Panc1 (cell line): ENCODE measurements around the gene DNAAF5.

Experiments used
- POLR2AphosphoS5 ChIP-seq: IDR thresholded peaks from 2 replicates; pipeline ENCODE4 v1.6.1; 2012; ENCODE audit warnings: mild to moderate bottlenecking, low read depth, low read length, moderate library complexity
- TCF7L2 ChIP-seq: IDR thresholded peaks from 2 replicates; pipeline ENCODE4 v1.6.1; 2011; ENCODE audit warnings: mild to moderate bottlenecking, low read depth, low read length, inconsistent platforms
- TF ChIP-seq, protein P1 (sequence below), 2 experiments: IDR thresholded peaks; 2 replicates each; pipeline ENCODE4 v1.6.1; 2011 to 2012; ENCODE audit warnings: low read depth in 2 of 2, control low read depth in 1 of 2, low read length in 1 of 2, mild to moderate bottlenecking in 1 of 2, moderate library complexity in 1 of 2; ENCODE audit not compliant: insufficient read depth in 1 of 2
- TF ChIP-seq, protein P2 (sequence below): fragments of 450-650 bp; IDR thresholded peaks from 2 replicates; pipeline ENCODE4 v1.5.1; 2017; ENCODE audit warnings: mild to moderate bottlenecking

DNA sequence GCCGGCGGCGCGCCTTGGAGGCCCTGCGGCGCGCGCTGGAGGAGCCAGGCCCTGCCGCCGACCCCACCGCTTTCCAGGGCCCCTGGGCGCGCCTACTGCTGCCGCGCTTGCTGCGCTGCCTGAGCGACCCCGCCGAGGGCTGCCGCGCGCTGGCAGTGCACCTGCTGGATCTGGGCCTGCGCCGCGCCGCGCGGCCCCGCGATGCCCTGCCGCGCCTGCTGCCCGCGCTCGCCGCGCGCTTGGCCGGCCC lies 280 bp downstream of the DNAAF5 start:
- TF ChIP-seq, protein P1, sequence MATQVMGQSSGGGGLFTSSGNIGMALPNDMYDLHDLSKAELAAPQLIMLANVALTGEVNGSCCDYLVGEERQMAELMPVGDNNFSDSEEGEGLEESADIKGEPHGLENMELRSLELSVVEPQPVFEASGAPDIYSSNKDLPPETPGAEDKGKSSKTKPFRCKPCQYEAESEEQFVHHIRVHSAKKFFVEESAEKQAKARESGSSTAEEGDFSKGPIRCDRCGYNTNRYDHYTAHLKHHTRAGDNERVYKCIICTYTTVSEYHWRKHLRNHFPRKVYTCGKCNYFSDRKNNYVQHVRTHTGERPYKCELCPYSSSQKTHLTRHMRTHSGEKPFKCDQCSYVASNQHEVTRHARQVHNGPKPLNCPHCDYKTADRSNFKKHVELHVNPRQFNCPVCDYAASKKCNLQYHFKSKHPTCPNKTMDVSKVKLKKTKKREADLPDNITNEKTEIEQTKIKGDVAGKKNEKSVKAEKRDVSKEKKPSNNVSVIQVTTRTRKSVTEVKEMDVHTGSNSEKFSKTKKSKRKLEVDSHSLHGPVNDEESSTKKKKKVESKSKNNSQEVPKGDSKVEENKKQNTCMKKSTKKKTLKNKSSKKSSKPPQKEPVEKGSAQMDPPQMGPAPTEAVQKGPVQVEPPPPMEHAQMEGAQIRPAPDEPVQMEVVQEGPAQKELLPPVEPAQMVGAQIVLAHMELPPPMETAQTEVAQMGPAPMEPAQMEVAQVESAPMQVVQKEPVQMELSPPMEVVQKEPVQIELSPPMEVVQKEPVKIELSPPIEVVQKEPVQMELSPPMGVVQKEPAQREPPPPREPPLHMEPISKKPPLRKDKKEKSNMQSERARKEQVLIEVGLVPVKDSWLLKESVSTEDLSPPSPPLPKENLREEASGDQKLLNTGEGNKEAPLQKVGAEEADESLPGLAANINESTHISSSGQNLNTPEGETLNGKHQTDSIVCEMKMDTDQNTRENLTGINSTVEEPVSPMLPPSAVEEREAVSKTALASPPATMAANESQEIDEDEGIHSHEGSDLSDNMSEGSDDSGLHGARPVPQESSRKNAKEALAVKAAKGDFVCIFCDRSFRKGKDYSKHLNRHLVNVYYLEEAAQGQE (IDR thresholded peaks at IDR 0.05; ENCODE audit: insufficient read depth in 1 of 2, low read depth in 2 of 2, low read length in 1 of 2) = no peak
- TF ChIP-seq POLR2AphosphoS5 (no peak), TCF7L2 (no peak)
- TF ChIP-seq, protein P2, sequence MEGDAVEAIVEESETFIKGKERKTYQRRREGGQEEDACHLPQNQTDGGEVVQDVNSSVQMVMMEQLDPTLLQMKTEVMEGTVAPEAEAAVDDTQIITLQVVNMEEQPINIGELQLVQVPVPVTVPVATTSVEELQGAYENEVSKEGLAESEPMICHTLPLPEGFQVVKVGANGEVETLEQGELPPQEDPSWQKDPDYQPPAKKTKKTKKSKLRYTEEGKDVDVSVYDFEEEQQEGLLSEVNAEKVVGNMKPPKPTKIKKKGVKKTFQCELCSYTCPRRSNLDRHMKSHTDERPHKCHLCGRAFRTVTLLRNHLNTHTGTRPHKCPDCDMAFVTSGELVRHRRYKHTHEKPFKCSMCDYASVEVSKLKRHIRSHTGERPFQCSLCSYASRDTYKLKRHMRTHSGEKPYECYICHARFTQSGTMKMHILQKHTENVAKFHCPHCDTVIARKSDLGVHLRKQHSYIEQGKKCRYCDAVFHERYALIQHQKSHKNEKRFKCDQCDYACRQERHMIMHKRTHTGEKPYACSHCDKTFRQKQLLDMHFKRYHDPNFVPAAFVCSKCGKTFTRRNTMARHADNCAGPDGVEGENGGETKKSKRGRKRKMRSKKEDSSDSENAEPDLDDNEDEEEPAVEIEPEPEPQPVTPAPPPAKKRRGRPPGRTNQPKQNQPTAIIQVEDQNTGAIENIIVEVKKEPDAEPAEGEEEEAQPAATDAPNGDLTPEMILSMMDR = no peak
